Suppressor macrophage treated with lipopolysaccharide for 1 hour (primary cell): ENCODE measurements around the gene TGFB2.

Experiments used
- DNase-seq, 3 donors: peaks; one replicate each; pipeline ENCODE4 v3.0.0-alpha.2; 2020 to 2022

The TGFB2 gene

DNA sequence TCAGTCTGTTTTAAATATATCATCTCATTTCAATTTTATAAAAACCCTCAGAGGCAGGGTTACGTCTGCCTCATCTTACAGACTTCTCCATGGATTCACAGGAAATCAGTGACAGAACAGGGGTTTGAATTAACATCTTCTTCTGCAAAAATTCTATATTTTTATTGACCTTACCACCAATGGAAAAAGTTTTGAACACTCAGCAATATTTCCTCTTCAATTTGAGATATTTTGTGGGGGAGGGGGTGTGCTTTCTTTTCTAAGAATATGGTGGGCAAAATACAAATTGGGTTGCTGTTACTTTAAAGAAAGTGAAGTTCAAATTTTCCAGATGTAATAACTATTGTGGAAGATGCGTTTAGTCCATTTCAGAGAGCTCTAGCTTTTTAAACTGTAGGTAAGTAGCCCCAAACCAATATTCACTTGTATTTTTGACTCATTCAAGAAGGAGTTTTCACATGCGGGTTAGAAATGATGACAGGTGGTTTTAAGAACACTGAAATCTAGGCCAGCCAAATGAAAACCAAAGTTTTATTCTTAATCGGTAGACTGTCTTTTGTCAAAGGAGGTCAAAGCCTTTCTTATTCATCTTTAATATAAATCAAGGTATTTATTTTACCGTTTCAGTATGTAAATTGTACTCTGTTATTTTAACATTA, 17.4 kb downstream of the TGFB2 start:
- DNase-seq = no peak

DNA sequence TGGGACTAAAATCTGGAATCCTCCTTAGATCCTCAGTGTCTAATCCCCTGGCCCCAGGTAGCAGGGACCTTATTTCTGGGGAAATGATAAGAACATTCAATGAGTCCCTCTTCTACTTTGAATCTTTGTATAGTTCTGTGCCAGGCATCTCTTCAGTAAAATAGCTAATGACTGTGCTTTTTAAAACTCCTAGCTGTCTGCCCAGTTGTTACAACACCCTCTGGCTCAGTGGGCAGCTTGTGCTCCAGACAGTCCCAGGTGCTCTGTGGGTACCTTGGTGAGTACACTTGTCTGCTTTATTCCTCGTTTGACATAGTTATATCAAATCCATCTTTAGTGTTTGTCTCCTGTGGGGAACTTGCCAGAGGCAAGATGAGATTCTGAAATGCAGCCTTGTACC, 18.0 kb downstream of the TGFB2 start:
- DNase-seq = no peak

DNA sequence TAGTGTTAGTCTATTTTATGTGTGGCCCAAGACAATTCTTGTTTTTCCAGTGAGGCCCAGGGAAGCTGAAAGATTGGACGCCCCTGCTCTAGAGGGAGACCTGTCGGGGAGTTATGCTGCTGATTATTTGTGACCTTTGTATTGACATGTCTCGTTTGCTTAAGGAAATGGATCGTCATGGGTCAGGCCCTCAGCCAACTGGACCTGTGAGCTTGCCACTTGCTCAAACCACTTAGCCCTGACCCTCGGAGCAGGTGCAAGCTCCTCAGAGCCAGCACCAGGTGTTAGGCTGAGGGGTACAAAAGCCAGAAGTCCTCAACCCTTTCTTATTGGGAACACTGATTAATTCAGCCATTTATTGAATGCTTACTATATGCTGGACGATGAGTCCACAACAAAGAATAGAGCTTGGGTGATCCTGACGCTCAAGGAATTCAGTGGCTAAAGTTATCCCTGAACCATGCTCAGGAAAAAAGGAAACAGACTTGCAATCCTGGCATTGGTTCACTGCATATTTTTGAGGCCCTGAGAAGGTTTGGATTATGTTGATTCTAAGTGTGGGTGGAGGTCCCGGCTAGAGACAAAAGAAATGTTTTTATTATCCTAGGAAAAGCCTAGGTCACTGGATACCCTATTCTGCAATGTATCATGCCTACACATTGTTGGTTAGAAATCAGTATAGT, 19.0 kb downstream of the TGFB2 start:
- DNase-seq = no peak

DNA sequence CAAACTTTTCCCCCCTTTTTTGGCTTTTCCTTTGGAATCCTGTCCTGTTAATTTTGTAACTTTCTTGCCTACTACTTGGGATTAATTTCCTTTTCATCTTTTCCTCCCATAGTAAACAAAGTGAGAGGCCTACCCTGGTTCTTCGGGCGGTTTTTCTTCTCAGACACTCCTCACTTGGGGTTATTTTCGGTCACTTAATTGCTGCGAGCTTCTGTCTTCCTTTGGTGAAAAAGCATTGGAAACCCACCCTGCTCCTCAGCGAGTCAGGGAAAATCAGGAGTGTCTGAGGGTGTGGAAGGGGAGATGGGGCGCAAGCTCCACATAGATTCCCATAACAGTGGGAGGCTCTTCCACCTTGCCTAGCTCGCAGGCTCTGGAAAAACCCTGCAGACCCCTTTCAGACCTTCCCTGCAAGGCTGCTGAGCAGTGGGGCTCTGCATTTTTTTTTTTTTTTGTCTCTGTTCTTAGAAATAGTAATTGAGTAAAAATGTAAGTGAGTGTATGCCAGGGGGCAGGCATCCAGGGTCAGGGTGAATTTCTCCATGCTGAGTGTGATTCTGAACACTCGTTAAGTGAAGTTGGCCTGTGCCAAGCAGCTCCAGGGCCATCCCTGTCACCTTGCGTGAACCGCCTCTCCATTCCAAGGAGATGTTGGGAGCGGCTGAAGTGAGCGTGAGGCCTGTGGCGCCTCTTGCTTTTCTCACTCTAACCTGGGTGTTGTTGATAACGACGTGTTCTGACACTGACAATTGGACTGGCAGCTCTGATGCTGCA, 20.3 kb downstream of the TGFB2 start:
- no peak for DNase-seq

DNA sequence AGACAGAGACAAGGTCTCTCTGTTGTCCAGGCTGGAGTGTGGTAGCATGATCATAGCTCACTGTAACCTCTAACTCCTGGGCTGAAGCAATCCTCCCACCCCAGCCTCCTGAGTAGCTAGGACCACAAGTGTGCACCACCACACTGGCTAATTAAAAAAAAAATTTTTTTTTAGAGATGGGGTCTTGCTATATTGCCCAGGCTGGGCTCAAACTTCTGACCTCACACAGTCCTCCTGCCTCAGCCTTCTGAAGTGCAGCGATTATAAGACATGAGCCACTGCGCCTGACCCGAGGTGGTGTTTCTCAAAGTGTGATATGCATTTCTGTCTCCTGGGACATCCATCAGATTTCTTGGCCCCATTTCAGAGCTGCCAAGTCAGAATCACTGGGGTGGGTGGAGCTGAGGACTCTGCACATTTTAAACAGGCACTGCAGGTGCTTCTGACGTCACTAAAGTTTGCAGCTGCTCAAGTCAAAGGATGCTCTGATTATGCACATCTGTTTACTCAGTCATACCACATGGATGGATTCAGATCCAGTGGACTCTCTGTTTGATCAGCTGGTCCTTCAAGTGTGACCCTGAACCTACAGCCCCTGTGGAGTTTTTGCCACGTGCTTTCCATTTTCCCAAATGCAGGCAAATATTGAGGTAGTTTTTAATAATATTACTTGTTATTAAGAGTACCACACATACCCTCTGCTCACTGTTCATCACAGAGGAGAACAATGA, 21.4 kb downstream of the TGFB2 start:
- DNase-seq = no peak

DNA sequence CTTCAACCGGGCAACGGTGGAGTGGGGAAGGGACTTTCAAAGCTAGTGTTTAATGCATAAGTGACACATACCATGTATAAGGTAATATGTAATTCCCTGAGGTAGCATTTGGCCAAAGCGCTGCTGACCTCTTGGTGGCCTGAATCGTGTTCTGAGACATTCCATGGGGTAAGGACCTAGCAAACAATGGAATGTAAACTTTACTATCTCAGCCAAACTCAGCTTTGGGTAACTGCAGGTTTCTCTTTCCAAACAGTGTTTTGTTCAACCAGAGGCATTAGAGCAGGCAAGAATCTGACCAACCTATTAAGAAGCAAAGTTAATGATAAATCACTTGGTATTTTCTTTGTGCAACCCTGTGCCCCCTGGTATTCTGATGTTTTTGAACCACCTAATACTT, 22.0 kb downstream of the TGFB2 start:
- no peak for DNase-seq

DNA sequence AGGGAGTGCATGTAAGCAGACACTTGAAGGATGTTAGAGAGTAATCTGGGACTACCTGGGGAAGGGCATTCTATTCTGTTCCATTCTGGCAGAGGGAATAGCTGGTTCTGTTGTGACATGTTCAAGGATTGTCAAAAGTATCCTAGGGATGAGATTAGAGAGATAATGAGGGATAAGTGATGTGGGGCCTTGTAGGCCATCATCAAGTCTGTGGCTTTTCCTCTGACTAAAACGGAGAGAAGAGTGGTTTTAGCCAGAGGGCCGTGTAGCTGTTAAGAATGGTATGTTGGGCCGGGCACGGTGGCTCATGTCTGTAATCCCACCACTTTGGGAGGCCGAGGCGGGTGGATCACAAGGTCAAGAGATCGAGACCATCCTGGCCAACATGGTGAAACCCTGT, 23.6 kb downstream of the TGFB2 start:
- no peak for DNase-seq

DNA sequence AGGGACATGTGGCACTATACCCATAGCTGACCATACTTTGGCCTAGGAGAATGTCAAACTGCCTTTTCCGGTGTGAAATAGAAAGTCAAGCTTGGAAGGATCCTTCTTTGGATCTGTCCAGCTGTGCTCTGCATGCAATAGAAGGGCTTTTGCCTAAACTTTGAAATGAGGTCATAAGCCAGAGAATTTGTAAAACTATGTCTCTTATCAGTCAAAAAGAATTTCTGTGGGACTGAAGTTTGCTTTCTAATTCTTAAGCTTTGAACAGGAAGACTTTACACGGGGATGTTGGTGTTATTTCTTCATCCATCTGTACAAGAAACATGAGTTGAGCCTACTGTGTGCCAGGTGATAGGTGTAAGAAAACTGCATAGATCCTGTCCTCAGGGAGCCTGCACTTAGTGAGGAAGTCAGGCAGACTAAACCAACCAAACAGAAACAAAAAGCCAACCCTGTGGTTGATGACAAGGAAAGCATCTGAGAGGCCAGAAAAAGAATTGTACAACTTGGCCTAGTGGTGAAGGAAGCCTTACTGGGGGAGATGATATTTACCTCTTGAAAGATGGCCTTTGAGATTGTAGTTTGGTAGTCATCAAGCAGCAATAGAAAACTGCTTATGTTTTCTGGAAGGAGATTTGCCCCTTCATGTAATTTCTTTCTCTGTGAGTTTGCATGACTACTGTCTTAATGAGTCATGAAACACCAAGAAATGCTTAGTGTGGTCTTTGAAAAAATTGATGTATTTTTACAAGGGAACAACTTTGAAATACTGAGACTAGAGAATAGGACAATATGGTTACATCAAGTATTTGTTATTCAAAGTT, 24.8 kb downstream of the TGFB2 start:
- DNase-seq = peak in 2 of 3 donors; percentile 38 to 45

DNA sequence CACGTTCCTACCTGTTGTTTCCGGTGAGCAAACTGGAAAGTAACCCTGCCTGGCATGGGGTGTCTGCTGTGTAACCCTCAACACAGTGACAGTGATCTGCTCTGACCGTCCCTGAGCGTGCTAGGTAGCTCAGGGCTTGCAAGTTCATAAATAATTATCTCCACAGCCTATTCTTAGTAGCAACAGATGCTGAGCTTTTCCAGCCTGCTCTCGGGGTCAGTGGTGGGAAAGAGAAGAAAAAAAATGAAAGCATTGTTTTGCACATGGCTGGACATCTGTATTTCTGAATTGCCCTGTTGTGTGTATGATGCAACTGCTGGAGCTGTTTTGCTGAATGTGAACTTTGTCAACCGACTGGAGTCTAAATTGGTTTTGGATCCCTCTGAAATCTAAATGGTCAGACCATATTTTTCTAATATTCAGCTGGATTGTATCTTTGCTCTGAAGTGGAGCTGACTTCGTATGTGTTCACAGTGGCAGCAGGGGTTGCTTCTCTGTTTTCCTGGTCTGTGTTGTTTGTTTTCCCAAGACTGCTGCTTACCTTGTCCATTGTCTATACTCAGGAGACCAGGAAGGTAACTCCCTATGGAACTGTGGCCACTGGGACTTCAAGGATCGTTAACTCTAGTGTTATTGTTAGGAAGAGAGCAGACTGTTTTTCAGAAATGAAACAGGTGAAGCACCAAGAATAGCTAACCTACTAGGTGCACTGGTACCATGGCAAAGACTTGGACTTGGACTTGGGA, 27.0 kb downstream of the TGFB2 start:
- no peak for DNase-seq

DNA sequence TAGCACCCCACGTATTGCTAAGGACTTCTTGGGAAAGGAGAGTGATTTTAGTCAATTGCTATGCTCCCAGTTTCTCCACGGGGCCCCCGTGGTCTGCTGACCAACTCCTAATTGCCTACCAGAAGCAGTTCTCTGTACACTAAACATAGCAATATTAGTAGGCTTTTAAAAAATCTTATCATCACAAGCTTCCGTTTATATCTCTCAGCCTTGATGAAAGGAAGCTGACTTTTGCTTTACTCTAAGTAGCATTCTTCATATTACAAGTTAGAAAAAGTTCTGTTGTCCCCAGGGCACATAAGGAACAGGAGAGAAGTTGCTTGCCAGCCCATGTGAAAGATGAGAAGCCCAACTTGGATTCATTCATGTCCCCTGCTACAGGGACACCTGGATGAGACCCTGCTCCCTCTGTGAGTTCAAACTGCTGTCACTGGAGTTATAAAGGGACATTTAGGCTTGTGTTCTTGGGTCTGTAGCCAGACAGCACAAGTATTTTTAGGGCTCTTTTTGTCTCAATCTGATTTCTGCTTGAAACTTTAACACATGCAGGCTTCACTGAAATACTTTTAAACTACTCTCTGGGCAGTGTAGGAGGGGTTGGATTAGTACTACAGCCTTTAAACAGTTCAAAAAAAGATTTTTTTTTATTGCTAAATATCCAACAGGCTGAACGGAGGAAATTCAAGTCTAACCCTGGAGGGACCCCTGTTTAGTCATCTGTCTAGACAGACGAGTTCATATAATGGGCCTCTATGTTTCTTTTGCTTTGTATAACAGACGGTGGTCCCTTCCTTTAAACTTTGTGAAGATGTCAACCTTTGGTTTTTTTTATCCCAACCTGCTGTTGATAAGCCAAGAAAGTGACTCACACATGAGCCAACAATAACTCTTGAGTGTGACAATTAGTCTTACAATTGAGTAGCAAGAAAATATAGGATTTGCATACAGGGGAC, 29.5 kb downstream of the TGFB2 start:
- peak in 2 of 3 donors; percentile 25 to 30 for DNase-seq

DNA sequence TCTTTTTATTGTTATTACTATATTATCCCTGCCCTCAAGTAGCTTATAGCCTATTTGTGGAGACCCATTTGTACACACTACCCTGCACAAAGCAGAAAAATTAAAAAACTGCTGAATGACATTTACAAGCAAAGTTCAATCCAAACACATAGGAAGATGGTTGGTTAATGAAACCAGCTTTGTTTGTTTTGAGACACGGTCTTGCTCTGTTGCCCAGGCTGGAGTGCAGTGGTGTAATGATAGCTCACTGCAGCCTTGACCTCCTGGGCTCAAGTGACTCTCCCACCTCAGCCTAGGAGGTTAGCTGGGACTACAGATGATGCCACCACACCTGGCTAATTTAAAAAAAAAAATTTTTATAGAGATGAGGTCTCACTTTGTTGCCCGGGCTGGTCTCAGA, 31.6 kb downstream of the TGFB2 start:
- no peak for DNase-seq

DNA sequence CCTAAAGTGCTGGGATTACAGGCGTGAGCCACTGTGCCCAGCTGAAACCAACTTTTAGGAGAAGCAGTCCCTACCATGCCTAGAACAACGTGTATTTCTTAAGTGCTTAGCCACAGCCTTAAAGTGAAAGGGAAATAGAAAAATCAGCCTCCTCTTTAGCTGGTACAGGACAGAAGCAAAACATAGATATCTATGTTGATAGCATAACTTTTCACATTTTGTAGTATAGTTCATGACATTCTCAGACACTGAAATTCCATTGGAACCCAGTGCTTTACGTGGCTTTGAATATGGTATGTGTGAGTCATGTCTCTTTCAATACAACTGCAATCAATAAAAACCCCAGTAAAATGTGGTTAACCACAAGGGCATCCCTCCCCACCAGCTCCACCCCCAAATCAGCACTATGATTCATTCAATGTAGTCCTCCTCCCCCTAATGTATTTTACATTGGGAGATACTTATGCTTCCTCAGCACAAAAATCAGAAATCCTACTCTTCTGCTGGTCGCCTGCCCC, 32.1 kb downstream of the TGFB2 start:
- peak; percentile 79 to 89 (median 84) for DNase-seq

DNA sequence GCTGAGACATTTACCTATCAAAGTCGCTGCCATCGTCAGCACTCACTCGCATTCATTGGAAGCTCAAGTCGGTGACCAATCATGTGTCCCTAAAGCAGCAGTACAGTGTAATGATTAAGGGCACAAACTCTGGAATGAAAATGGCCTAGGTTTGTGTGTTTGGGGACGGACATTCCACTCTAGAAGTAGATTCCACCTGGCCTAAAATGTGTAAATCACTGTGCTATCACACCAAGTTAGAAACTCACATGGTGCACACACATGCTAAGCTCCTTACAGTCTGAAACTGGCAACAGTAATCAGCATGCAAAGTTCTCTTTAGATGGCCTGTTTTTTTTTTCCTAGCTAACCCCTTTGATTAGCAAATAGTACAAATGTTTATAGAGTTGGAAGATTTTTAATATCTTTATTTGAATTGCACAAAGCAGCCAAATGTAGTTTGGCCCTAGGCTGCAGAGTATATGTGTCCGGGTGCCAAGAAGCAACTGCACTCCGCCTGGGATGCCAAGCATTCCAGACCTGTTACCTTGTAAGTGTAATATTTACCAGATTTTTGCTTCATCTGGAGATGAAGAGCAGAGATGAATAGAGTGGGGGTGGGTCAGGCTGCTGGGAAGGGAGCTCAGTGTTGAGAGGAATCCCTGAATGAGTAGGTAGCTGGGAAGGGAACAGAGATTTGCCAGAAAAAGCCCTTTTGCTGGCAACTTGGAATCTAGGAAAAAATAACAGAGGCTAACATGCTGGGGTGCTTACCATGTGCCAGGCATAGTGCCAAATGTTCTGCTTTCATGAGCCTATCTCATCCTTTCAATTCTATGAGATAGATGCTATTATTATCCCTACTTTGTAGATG, 35.2 kb downstream of the TGFB2 start:
- no peak for DNase-seq

DNA sequence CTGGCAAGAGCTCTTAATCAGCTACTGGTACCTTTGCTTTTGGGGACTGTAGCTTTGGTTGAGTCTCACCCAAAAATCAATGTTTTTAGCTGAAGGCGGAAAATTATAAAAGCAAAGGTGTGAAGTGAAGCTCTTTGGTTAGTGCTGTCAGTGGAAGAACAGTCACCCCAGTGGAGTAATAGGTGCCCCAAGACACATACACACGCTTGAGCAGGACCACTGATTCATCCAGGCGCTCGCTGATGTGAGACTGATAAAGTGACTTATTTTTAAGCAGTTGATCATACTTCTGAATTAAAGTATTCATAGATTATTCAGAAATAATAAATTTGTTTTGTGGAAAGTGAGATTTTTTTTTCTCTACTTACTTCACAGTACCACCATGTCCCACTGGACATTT, 37.1 kb downstream of the TGFB2 start:
- DNase-seq = no peak

DNA sequence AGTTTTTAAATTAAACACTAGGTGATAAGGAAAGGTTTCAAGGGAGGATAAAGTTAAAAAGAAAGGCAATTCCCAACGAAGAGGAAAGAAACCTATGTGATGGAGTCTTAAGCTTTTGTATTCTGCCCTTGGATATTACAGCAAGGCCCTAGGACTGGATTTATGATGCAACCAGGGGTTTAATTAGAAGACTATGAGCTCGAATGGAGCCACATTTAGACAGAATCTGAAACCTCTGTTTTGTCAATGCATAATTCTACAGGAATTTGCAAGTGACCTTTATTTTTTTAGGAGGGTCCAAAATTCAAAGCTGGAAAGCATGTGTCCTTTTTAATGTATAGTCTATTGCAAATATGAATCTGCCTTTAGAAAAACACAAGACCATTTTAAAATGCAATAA, 37.9 kb downstream of the TGFB2 start:
- no peak for DNase-seq

DNA sequence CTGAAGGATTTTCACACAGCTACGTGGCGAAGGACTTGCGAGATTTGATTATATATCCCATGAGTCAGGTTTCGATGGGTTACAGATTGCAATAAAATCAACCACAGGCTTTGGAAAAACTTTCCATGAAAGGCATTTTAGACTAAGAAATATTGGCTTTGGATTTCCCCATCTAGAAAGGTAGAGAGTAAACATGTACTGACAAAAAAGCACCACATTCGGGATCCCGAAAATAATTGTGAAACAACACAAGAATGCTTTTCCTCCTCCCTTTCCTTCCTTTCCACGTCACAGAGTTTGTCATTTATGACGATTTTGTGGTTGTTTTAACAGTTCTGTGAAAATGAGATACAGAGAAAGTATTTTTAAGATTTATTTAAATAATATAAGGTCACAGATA, 38.5 kb downstream of the TGFB2 start:
- peak in 1 of 3 donors; percentile 17 for DNase-seq

DNA sequence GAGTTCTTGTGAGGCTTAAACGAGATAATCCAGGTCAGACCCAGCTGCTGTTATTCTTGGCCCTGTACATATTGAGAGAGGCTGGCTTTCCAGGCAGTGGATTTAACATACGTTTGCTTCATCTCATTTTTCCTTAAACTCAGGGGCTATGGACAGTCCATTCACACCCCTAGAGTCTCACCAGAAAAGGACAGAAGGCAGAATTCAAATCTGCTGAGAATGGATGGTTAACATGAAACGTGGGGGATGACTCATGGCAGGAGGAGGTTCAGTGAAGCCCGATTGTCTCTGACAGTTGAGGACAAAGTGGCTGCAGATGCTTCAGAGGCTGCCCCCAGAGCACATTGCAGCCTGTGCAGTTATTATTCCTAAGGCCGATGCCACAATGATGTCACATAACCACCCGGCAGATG, 39.5 kb downstream of the TGFB2 start:
- no peak for DNase-seq

DNA sequence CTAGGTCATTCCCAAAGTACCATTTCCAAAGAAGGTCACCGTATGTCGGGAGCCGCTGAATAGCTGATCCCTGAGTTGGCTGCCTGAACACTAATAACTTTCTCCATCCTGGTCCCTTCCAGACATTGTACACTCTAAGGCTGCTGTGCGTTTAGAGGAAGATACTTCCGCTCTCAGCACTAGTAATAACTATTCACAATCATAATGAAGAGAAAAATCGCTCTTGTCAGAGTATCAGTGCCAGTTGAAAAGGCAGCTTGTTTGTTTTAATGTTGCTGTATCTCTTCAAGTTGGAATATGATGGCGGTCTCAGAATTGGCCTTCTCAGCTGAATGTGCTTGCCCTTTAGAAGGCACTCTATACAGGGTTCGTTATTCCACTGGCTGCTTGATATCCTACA, 43.5 kb downstream of the TGFB2 start:
- DNase-seq = no peak

DNA sequence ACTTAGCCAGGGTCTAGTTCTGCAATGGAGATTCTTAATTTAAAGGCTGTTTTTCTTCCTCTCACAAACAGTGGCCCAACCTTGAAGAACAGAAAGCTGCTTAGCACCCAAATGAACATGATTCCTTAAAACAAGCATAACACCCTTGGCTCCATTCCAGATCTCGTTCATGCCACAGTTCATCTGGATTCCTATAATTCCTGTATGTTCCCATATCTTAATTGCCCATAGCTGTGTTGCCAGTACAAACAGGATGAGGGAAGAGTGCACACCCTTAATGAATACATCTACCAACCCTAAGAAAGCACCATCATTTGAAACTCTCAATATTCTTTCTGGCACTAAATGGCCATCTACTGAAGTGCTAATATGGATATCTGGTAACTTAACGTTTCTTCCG, 45.5 kb downstream of the TGFB2 start:
- DNase-seq = no peak
